SIG-M5 treated with dmso at 0.1 percent for 504 hours (cell line): Measurements from ENCODE around the gene PDE7B.

Experiments used
- DNase-seq: peaks from one replicate; lab custom pipeline; 2025; ENCODE audit not compliant: unreplicated experiment; lab: John Stamatoyannopoulos, UW

PDE7B gene

GRCh38 chr6:135922746-135923145 is 71.2 kb downstream of the PDE7B start:
- DNase-seq: no peak

DNA sequence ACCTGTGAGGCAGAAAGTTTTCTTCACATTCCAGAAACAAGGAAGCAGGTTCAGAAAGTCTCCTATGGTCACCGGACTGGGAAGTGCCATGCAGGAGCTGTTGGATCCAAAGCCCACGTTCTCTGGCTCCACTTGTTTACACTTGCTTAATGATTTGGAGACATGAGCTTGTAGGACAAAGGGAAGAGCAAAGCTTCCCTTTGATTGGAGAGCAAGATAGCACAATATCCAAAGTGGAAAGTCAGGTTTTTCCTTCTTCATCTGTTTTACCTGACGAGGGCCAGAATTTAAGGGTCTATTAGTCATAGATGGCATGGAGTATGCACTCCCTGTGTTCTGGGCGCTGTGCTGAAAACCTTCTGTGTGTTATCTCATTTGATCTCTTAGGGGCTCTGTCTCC is 81.2 kb downstream of the PDE7B start:
- peak; percentile 3 for DNase-seq

DNA sequence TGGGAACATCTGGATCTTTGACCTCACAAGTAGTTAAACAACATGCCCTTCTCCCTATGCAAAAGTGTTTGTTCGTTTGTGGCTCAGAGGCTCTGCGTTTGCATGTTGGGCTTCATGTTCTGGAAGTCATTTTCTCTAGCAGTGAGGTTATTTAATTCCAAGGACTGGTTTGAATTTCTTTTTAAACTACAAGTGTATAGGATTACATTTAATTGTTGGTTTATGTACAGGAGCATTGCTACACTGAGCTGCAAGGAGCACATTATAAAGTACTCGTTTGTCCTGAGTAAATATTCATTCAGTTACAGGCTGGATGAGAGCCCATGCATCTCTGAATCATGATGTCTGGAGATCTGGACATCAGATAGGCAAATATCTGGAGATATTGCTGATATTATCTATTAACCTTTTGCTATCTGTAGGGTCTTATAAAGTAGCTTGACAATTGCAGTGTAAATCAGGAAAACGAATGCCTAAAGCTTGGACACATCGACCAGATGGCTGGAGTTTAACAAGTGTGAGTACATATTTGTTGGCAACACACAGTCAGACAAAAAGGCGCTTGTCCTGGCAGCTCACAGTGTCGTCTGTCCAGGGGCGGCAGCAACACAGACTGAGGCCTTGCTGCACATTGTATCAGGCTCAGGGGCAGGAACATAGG is 84.6 kb downstream of the PDE7B start:
- no peak for DNase-seq

DNA sequence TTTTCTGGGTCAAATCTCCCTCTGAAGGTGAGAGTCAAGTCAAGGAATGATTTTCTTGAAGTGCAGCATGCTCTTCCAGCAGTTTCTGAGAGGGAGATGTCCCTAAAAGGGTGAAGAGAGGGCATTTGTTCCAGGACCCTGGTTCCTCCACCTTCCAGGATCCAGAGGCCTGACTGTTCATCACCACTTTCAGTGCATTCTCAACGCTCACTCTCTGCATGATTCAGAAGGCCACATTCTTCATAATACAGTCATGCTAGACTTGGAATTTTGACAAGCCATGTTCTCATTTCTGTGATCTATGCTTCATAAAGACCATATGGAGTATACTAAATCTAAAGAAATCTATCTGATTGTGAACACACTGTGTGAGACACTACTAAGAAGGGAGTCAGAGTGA is 85.1 kb downstream of the PDE7B start:
- DNase-seq: no peak

DNA sequence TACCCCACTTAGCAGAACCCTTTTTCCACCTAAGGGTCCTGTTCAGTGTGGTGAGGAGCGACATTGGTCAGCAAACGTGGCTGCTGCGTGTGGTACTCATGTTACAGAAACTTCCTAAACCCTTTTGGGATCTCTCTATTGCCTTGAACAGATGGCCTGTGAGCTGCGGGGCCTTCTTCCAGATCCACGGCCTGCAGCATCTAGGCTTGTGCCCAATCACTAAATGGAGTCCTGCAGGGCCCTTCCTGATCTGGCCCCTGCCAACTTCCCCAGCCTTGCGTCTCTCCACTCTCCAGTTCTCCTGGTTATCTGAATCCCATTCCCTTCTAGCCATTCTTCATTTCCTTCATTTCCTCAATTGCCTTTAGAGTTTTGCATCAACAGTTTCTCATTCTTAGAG is 85.6 kb downstream of the PDE7B start:
- no peak for DNase-seq

DNA sequence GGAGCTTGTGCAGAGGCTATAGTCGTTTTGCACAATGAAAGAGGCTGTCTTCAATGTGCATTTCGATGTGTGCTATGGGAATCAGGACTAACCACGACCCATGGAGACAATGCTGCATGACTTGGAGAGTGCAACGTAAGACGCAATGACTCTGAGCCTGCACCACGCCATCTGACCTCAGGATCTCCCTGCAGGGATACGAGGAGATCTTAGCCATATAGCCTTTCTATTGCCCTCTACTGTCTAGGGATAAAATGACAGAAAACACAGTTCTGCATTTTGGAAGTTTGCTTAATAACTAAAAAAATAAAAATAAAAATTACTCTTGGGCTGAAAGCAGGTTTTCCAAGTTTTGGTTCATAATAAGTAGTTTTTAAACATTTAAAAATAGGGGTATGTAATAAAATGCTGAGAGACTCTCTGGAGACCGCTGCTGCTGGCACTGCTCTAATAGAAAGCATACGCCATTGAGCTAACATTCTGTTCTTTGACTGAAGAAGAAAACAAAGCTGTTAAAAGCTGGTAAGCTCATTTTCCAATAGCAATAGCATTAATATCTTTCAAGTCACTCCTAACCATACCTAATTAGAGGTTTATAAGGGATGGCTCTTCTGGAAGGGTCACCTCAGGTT is 87.2 kb downstream of the PDE7B start:
- peak; percentile 30 for DNase-seq

DNA sequence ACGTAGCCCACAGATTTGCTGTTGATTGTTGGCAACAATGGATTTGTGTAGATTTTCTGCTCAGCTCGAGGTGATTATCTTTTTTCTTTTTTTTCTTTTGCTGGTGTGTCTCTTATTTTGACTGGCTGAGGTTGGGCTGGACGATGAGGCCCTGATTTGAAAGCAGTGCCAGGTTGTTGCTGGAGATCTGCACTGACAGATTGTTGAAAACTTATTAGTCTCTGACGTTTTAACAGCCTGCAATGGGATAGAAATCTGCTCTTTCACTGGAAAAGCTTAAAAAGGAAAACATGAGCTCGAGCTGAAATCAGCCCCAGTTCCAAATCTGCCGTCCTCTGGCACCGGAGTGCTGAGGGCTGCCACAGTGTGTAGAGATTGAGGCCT is 87.7 kb downstream of the PDE7B start:
- DNase-seq: no peak

DNA sequence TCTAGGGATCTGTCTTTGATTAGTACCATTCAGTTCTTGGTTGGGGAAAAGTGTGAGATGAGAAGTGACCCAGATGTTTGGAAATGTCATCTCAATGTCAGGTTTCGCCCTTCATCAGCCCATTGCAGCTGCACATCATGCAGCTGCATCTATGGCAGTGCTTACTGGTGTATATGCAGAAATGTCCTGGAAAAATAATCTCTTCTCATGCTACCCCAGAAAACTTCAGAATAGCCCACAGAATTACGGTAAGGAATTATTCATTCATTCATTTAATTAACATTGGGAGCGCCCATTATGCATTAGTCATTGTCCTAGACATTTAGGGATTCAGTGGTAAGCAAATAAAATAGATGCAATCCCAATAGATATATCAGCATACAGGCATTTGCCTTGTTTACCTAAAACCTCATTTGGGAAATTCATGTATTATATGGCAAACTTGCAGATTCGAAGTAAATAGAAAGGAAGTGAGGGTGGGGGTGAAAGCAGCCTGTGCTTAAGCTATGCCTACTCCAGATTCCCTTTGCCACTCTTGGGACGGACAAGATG is 89.2 kb downstream of the PDE7B start:
- DNase-seq: no peak

DNA sequence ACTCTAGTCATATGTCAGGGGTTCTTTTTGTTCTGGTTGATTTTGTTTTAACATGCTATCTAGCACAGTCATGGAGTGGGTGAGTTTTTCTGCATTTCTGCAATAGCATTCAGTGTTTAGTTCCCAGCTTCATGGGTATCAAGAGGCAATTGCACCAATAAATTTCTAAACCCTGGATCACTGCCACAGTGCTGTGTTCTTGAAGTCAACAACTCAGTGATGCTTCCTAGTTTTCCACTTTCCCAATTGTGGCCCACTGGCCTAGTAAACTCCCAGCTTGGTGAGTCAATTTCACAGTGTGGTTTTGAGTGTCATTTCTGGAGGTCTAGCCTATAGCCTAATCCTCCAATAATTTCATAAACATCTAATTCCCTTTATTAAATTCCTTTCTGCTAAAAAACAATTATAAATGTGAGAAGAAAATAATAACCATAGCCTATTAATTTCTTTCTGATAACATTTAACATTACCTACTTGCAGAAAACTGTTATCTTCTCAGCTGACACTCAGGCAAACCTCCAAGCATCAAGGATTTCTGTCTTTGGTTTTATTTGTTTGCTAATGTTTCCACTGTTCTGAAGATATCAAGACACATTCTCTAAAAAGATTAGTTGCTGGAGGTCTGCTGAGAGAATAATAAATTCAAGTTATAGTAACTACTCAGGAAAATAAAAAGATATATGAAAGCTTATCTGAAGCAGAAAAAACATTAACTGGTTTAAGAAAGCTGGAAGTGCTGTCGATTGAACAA is 89.9 kb downstream of the PDE7B start:
- DNase-seq: no peak

DNA sequence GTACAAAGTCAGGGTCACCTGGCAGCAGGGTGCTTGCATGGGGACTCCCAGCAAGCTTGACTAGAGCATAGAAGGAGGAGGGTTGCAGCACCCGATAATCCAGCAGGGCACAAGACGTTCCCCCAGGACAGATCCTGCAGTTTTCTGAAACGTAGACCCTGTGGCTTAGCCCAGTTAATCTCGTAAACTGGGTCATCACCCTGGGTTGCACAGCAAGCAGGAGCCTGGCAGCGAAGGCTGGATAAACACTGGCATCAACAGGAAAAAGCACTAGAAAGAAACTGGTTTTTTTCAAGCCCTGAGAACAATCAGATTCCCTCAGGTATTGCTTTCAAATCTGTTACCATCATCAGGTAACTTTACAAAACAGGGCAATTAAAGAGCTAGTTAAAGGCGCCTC is 92.6 kb downstream of the PDE7B start:
- no peak for DNase-seq

DNA sequence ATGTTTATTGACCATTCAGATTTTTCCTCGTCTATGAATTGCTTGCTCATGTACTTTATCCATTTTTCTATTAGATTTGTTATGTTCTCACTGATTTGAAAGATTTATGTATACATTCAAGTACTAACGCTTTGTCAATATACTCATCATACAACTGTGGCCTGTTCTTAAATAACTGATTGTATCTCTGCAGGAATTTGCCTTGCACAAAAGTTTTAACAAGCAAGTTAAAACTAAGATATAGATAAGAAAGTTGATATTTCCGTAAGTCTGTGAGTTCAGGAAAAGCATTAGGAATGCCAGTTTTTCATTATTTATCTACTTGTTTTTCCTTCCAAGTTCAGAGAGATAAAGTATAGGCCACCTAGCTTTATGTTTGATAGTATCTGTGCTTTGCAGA is 95.2 kb downstream of the PDE7B start:
- DNase-seq: no peak

DNA sequence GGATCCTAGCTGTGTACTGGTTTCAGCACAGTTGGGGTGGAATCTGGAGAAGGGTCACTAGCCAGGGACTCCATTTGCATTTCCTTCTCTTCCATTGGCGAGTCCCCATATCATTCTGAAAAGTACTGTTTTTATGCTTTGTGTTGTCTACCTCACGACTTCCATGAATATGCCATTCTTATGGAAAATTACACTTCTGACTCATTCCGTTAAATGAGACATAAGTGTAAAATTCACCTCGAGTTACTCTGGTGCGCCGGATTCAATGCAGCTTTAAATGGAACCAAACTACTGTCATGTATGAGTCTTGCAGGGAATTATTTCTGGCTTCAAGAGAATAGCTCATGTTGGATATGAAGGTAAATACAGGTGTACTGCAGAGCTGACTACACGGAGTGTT is 99.2 kb downstream of the PDE7B start:
- DNase-seq: no peak

- DNase-seq: peak; percentile 3
Measured at GRCh38 chr6:135951169-135951568, 99.7 kb downstream of the PDE7B start.

GRCh38 chr6:135953818-135954217 is 102.3 kb downstream of the PDE7B start:
- DNase-seq: no peak

- no peak for DNase-seq
Measured at GRCh38 chr6:135955099-135955498, 103.6 kb downstream of the PDE7B start.

DNA sequence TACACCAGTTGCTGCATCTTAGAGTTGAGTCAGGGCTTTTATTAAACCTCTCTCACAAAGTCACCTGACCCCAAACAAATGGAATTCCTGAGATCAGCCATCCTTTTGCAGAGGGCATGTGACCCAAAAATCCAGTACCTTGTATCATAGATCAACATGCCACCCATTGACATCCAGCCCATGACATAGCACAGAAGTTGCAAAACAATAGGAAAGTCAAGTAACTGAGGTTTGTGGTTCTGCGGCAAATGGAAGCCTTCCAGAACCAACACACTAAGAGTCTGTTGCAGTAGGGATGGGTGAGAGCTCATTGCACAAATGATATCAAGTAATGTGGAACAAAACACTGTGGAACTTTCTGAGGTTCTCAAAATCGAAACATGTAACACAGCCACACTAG is 111.2 kb downstream of the PDE7B start:
- DNase-seq: no peak

- no peak for DNase-seq
Measured at GRCh38 chr6:135970750-135971149, 119.2 kb downstream of the PDE7B start.

DNA sequence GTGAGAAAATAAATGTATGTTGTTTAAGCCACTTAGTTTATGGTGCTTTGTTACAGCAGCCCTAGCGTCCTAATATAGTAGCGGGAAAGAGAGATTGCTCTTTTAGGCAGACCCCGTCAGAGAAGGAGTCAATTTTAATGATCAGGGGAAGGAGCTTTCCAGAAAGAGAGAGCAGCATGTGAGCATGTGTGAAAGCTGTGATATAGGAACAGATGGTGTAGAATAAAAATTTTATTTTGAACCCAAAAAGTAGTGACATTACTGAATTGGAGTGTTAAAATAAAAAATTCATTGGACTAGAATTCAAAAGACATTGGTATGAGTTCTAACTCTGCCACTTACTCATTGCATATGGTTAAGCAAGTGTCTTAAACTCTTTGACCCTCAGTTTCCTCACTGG is 119.8 kb downstream of the PDE7B start:
- DNase-seq: no peak

DNA sequence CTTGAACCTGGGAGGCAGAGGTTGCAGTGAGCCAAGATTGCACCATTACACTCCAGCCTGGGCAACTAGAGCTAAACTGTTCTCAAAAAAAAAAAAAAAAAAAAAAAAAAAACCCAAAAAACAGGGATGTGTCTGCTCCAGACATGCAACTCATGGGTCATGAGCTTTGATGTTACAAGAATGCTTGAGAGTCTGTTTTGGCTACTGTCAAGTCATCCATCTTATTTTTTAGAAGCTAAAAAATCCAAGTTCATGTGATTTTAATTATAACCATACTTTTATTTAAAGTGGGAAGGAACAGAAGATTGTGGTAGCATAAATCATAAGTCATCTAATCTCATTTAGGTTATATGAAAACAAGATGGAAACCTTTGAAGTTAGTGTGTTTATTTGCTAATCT is 120.6 kb downstream of the PDE7B start:
- DNase-seq: no peak

GRCh38 chr6:135972586-135972985 is 121.1 kb downstream of the PDE7B start:
- DNase-seq: no peak

DNA sequence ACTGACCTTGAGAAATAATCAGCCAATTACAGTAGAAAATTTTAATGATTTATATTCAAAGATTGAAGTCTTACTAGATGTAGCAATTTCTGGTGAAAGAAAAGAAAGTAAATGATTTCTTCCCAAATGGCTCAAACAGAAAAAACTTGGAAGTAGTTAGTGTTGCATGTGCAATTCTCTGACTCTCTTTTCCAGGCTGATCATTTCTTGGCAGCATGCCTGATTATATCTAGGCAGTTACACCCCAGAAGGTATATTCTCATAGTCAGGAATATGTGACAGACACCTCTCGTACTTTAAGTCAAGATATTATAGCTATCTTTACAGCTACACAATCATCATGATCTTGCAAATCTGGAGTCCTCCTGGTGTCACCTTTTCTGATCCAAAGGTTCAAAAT is 122.9 kb downstream of the PDE7B start:
- DNase-seq: no peak

GRCh38 chr6:135976585-135976984 is 125.1 kb downstream of the PDE7B start:
- DNase-seq: no peak
